Epithelial cell of proximal tubule (primary cell): Measurements from ENCODE around the gene HTRA3. TPM values are rescaled to one million over a fixed set of nuclear protein-coding genes. Genes with fewer than 3 reads are reported as not detected.
A peak's percentile ranks its signal among the peaks of the same experiment; 100 is the strongest.

ENCODE experiments used
- DNase-seq: peaks from one replicate; pipeline ENCODE4 v3.0.0-alpha.2; 2011; ENCODE audit warnings: low read depth
- H3K4me3 ChIP-seq: 2 replicates; pipeline ENCODE4 v1.5.1; 2011; ENCODE audit warnings: low read depth, mild to moderate bottlenecking, low read length
- total RNA-seq: library from RNA; depleted of rRNA; stranded (reverse); fragments of >200 nt; gene quantifications from 2 replicates; pipeline ENCODE4 v1.2.3, GENCODE V29; 2015
- TF ChIP-seq, protein P1 (sequence below): conservative IDR thresholded peaks from 2 replicates; pipeline ENCODE4 v1.5.1; 2012; ENCODE audit warnings: low read depth, mild to moderate bottlenecking, low read length

HTRA3 gene
- total RNA-seq, 1 donor from 2014 or later, result 1.2 TPM

DNA sequence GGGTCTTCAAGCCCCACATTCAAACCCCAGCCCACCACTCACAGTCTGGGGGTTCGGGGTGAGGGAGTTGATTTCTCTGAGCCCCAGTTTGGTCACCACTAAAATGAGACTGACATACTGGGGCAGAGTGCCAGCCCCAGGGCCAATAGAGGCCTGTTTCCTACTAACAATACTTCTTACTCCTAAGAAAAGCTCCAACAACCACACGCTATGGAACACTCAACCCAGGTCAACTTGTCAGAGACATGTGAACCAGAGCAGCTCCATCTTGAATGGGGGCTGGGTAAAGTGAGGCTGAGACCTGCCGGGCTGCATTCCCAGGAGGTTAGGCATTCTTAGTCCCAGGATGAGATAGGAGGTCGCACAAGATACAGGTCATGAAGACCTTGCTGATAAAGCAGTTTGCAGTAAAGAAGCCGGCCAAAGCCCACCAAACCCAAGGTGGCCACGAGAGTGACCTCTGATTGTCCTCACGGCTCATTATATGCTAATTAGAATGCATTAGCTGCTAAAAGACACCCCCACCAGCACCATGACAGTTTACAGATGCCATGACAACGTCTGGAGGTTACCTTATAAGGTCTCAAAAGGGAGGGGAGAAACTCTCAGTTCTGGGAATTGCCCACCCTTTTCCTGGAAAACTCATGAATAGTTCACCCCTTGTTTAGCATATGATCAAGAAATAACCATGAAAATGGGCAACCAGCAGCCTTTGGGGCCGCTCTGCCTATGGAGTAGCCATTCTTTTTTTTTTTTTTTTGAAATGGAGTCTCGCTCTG, 26.6 kb upstream of the HTRA3 start:
- DNase-seq, result no peak
- TF ChIP-seq, protein P1, sequence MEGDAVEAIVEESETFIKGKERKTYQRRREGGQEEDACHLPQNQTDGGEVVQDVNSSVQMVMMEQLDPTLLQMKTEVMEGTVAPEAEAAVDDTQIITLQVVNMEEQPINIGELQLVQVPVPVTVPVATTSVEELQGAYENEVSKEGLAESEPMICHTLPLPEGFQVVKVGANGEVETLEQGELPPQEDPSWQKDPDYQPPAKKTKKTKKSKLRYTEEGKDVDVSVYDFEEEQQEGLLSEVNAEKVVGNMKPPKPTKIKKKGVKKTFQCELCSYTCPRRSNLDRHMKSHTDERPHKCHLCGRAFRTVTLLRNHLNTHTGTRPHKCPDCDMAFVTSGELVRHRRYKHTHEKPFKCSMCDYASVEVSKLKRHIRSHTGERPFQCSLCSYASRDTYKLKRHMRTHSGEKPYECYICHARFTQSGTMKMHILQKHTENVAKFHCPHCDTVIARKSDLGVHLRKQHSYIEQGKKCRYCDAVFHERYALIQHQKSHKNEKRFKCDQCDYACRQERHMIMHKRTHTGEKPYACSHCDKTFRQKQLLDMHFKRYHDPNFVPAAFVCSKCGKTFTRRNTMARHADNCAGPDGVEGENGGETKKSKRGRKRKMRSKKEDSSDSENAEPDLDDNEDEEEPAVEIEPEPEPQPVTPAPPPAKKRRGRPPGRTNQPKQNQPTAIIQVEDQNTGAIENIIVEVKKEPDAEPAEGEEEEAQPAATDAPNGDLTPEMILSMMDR, result no peak
- H3K4me3 ChIP-seq, result no peak overlapping the region

DNA sequence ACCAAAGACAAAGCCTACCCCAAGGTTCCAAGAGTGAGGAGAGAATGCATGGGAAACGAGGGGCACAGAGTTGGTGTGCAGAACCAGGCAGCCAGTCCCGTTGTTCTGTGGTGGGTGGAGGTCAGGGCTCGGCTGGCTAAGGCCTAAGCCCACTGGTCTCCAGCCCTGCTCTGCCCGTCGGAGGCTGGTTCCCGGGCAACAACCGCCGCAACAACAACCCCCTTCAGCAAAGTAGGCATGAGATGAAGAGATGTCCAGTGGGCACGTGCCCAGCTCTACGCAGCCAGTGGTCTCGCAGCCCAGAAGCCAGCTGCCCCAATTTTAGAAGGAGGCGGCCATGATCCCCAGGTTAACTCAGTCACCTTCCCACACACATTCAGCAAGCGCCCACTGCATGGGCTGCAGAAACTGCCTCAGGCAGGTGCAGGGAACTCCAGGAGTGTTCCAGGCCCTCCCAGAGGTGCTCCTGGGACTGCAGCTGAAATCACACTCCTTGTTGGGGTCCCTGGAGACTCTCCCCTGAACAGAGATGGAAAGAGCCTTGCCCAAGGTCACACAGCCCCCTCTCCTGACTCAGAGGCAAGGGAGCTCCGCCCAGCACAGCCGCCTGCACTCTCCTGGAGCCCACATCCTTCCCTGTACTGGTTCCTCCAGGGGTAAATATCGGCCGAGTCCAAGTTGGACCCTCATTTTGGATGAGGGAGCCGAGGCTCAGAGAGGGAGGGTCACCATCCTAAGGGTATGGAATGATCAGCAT, 25.4 kb upstream of the HTRA3 start:
- TF ChIP-seq, protein P1, result no peak
- H3K4me3 ChIP-seq, result no peak overlapping the region
- no peak for DNase-seq

DNA sequence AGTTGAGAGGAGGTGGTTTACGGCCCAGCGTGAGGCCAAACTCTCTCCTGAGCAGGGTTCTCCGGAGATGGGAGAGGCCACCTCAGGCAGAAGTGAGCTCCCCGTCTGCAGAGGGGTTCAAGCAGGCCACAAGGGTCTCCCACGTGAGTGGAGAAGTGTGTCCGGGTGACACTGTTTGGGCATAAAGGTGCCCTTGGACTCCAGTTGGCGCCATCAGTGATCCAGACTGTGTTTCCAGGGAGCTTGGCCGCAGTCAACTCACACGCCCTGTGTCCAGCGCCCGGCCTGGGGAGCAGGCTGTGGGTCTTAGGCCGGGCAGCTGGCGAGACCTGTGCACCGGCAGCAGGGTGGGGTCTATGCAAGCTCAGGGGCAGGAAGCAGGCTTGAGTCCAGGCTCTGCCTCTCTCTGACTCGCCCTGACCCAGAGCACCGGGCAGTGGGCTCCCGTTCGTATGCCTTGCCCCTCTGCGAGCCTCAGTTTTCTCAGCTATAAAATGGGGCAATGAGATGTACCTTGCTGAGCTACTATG, 24.6 kb upstream of the HTRA3 start:
- TF ChIP-seq, protein P1, result no peak
- no peak for DNase-seq
- H3K4me3 ChIP-seq, result no peak overlapping the region

DNA sequence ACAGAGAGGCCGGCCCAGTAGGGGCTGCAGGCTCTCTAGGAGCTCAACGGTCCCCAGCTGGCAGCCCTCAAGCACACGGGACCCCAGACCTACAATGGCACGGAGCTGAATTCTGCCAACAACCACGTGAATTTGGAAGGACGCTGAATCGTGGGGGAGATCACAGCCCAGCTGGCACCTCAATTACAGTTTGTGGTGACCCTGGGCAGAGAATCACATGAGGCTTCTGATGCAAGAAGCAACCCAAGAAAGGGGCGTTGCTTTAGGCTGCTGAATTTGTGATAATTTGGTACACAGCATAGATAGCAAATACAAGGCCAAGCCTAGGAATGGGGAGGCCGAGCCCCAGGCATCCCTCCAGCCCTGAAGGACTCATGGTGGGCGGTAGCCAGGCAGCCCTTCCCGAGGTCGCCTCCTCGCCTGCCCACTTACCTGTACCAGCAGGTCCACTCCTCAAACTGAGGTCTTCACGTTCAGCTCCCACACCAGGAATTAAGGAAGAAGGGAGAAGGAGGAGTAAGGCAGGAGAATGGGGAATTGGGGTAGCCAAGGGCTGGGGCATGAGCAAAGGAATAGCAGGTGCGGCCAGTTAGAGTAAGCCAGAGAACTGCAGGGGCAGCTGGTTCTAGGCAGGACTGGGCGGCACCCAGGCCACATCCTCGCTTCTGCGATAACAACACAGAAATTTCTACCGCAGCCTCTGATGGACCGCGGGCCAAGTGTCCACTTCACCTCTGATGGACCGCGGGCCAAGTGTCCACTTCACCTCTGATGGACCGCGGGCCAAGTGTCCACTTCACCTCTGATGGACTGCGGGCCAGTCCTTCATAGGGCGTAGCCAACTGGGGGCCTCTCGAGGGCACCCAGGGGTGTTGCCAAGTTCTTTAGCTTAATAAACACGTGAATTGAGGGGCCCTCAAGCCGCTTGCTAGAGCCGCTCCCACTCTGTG, 23.4 kb upstream of the HTRA3 start:
- no peak overlapping the region for H3K4me3 ChIP-seq
- TF ChIP-seq, protein P1, result no peak
- DNase-seq, result no peak

DNA sequence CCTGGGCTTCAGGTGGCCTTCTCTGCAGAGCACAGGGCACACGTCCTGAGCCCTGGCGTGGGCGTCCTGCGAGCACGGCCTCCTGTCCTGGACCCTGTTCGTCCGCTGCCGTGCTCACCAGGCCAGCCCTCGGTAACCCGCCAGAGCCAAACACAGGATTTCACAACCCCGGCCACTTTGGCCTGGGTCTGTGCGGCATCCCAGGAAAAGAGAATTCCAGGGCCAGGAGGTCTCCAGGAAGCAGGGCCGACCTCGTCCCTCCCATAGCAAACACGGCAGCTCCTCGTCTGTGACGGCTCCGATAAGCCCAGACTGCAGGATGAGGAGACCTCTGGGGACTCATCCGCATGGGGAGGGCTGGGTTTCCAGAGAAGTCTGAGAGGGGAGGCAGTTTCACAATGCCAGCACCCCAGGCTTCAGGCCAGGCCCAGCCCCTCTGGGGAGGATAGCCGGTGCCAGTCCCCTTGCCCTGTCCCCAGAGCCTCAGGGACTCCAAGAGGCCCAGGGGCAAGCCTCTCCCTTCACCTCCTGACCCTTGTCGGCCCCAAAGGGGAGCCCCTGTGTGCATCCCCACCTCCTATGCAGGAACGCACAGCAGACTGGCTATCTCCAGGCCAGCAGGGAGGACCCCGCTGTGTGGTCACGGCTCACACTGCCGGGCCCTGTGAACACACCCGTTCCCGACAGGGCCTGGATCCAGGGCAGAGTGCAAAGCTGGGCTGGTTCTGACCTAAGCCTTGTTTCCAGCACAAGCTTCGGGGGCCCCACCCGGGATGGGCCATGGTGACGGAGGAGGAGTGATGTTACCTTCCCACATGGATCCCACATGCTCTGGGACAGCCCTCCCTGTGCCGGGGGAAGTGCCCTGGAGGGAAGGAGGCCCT, 22.3 kb upstream of the HTRA3 start:
- H3K4me3 ChIP-seq, result no peak overlapping the region
- DNase-seq, result no peak
- TF ChIP-seq, protein P1, result no peak

DNA sequence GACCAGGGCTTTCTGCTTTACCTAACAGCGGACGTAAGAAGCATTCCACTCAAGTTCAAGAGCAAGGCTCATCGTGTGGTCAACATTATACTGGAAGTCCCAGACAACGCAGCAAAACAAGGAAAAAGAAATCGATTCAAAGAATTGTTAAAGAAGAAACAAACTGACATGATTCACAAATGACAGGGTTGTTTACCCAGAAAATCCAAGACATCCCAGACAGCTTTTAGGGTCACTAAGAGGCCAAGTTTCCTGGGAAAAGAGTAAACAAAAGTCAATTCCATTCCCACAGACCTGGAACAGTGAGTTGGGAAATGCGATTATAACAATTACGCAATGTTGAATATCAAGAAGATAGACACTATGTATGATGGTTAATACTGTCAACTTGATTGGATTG, 21.5 kb upstream of the HTRA3 start:
- no peak overlapping the region for H3K4me3 ChIP-seq
- TF ChIP-seq, protein P1, result no peak
- peak; percentile 26 for DNase-seq
